NCI-H69 (cell line): ENCODE data around the gene RCN1.
"Not testable (repeated sequence)": the region's sequence is repeated elsewhere in the genome, so short reads cannot be mapped to it uniquely, and the experiment has no call there.

Source experiments
- DNase-seq: peaks from one replicate; lab custom pipeline; 2025; lab: John Stamatoyannopoulos, UW

Gene RCN1

GRCh38 chr11:32090545-32091370, at the start of gene RCN1:
Gene RCN1, plus strand, starts transcription at chr11:32091074. Its CDS starts 123 bp downstream, at chr11:32091197.
- DNase-seq, result peak; percentile 95

GRCh38 chr11:32043737-32044136, 47.1 kb upstream of the RCN1 start:
- DNase-seq, result no peak

- peak; percentile 45 for DNase-seq
Measured at GRCh38 chr11:32044158-32044863, 46.6 kb upstream of the RCN1 start.

GRCh38 chr11:32045456-32045855, 45.4 kb upstream of the RCN1 start:
- DNase-seq, result no peak

- DNase-seq, result peak; percentile 24
Measured at GRCh38 chr11:32050264-32050663, 40.6 kb upstream of the RCN1 start.

- peak; percentile 81 for DNase-seq
Measured at GRCh38 chr11:32052215-32052614, 38.7 kb upstream of the RCN1 start.

GRCh38 chr11:32053151-32053888, 37.6 kb upstream of the RCN1 start:
- DNase-seq, result peak; percentile 13

GRCh38 chr11:32055861-32056260, 35.0 kb upstream of the RCN1 start:
- no peak for DNase-seq

GRCh38 chr11:32056438-32056837, 34.4 kb upstream of the RCN1 start:
- DNase-seq, result peak; percentile 45

GRCh38 chr11:32059686-32060462, 31.0 kb upstream of the RCN1 start:
- DNase-seq, result no peak

GRCh38 chr11:32062540-32062939, 28.3 kb upstream of the RCN1 start:
- no peak for DNase-seq

GRCh38 chr11:32063031-32063430, 27.8 kb upstream of the RCN1 start:
- DNase-seq, result not testable (repeated sequence)

GRCh38 chr11:32065865-32066629, 24.8 kb upstream of the RCN1 start:
- DNase-seq, result no peak

- DNase-seq, result no peak
Measured at GRCh38 chr11:32068134-32068870, 22.6 kb upstream of the RCN1 start.

- peak; percentile 17 for DNase-seq
Measured at GRCh38 chr11:32069361-32070058, 21.4 kb upstream of the RCN1 start.

GRCh38 chr11:32070692-32071091, 20.2 kb upstream of the RCN1 start:
- DNase-seq, result no peak

- peak; percentile 48 for DNase-seq
Measured at GRCh38 chr11:32071811-32072210, 19.1 kb upstream of the RCN1 start.

- peak; percentile 53 for DNase-seq
Measured at GRCh38 chr11:32072872-32073643, 17.8 kb upstream of the RCN1 start.

- DNase-seq, result no peak
Measured at GRCh38 chr11:32073644-32074026, 17.2 kb upstream of the RCN1 start.
